Stimulated activated CD8-positive, alpha-beta memory T cell treated with anti-CD3 and anti-CD28 coated beads, Interleukin-2, amount 100 ng/mL, for 48 hours (primary cell): Measurements from ENCODE around the gene CACNB2.

Experiments
- DNase-seq, 2 donors: peaks; one replicate each; pipeline ENCODE4 v3.0.0-alpha.2; 2020; ENCODE audit warnings: low read depth in 2 of 2

The CACNB2 gene

GRCh38 chr10:18508587-18508986 lies 368.4 kb downstream of the CACNB2 start:
- no peak for DNase-seq

- DNase-seq: no peak
Measured at GRCh38 chr10:18514537-18514936, 374.3 kb downstream of the CACNB2 start.

GRCh38 chr10:18516851-18517250 lies 376.6 kb downstream of the CACNB2 start:
- no peak for DNase-seq

GRCh38 chr10:18523025-18523424 lies 382.8 kb downstream of the CACNB2 start:
- DNase-seq: no peak

- DNase-seq: no peak
Measured at GRCh38 chr10:18523858-18524257, 383.6 kb downstream of the CACNB2 start.

- no peak for DNase-seq
Measured at GRCh38 chr10:18527687-18528086, 387.5 kb downstream of the CACNB2 start.

- no peak for DNase-seq
Measured at GRCh38 chr10:18528292-18528691, 388.1 kb downstream of the CACNB2 start.

GRCh38 chr10:18532881-18533535 lies 392.8 kb downstream of the CACNB2 start:
- no peak for DNase-seq

- no peak for DNase-seq
Measured at GRCh38 chr10:18533896-18534295, 393.7 kb downstream of the CACNB2 start.

GRCh38 chr10:18539335-18539734 lies 399.1 kb downstream of the CACNB2 start:
- DNase-seq: no peak

- DNase-seq: no peak
Measured at GRCh38 chr10:18540195-18540594, 400.0 kb downstream of the CACNB2 start.

- no peak for DNase-seq
Measured at GRCh38 chr10:18542832-18543231, 402.6 kb downstream of the CACNB2 start.

GRCh38 chr10:18545621-18546305 lies 405.5 kb downstream of the CACNB2 start:
- no peak for DNase-seq

GRCh38 chr10:18549105-18549504 lies 408.9 kb downstream of the CACNB2 start:
- no peak for DNase-seq

GRCh38 chr10:18551473-18551872 lies 411.2 kb downstream of the CACNB2 start:
- no peak for DNase-seq

GRCh38 chr10:18554479-18554878 lies 414.3 kb downstream of the CACNB2 start:
- no peak for DNase-seq

- no peak for DNase-seq
Measured at GRCh38 chr10:18556522-18557147, 416.4 kb downstream of the CACNB2 start.

GRCh38 chr10:18557960-18558359 lies 417.7 kb downstream of the CACNB2 start:
- DNase-seq: no peak

- no peak for DNase-seq
Measured at GRCh38 chr10:18561861-18562551, 421.8 kb downstream of the CACNB2 start.

GRCh38 chr10:18563003-18563726 lies 422.9 kb downstream of the CACNB2 start:
- DNase-seq: no peak

GRCh38 chr10:18565006-18565405 lies 424.8 kb downstream of the CACNB2 start:
- no peak for DNase-seq

- no peak for DNase-seq
Measured at GRCh38 chr10:18566177-18566576, 426.0 kb downstream of the CACNB2 start.
